ENCODE data around the gene LPP.

DNA sequence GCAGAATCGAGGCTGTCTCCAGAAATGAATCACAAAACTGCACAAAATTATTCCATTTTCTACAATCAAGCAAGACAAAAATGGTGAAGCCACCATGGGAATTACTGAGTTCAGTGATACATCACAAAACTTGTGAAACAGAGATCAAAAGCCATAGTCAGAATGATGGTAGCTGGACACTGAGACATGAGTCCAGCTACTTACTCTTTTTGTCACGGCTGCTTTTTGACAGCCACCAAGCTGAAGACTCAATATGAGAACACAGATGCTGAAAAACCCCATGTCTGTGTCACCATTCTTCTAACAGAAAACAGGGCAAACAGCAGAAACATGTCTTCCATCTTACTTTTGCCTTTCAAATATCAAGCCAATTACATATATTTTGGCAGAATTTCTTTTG lies 237.6 kb downstream of the LPP start:
- TF ChIP-seq POLR2A (IDR thresholded peaks at IDR 0.05; ENCODE audit: low read depth, low read length) (no peak), JUND (IDR thresholded peaks at IDR 0.05; ENCODE audit: low read depth, low read length) (no peak), CREB1 (IDR thresholded peaks at IDR 0.05; ENCODE audit: low read depth) (no peak), EZH2 (IDR thresholded peaks at IDR 0.05; ENCODE audit: borderline replicate concordance, control insufficient read depth, low read depth, low read length) (no peak), MXI1 (IDR thresholded peaks at IDR 0.05; ENCODE audit: low read depth, low read length) (no peak), ATF7 (IDR thresholded peaks at IDR 0.05; ENCODE audit: low read depth) (no peak), ZBED1 (IDR thresholded peaks at IDR 0.05; ENCODE audit: borderline replicate concordance) (no peak), CHD4 (IDR thresholded peaks at IDR 0.05) (no peak), CUX1 (IDR thresholded peaks at IDR 0.05; ENCODE audit: insufficient replicate concordance, low read depth, low read length) (no peak)
- TF ChIP-seq, protein P1, sequence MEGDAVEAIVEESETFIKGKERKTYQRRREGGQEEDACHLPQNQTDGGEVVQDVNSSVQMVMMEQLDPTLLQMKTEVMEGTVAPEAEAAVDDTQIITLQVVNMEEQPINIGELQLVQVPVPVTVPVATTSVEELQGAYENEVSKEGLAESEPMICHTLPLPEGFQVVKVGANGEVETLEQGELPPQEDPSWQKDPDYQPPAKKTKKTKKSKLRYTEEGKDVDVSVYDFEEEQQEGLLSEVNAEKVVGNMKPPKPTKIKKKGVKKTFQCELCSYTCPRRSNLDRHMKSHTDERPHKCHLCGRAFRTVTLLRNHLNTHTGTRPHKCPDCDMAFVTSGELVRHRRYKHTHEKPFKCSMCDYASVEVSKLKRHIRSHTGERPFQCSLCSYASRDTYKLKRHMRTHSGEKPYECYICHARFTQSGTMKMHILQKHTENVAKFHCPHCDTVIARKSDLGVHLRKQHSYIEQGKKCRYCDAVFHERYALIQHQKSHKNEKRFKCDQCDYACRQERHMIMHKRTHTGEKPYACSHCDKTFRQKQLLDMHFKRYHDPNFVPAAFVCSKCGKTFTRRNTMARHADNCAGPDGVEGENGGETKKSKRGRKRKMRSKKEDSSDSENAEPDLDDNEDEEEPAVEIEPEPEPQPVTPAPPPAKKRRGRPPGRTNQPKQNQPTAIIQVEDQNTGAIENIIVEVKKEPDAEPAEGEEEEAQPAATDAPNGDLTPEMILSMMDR (IDR thresholded peaks at IDR 0.05 in 2 of 3, conservative IDR thresholded peaks at IDR 0.05 in 1 of 3; ENCODE audit: control insufficient read depth in 2 of 3, extremely low read depth in 1 of 3, insufficient read depth in 1 of 3, low read depth in 3 of 3, low read length in 3 of 3) = no peak
- TF ChIP-seq, protein P2, sequence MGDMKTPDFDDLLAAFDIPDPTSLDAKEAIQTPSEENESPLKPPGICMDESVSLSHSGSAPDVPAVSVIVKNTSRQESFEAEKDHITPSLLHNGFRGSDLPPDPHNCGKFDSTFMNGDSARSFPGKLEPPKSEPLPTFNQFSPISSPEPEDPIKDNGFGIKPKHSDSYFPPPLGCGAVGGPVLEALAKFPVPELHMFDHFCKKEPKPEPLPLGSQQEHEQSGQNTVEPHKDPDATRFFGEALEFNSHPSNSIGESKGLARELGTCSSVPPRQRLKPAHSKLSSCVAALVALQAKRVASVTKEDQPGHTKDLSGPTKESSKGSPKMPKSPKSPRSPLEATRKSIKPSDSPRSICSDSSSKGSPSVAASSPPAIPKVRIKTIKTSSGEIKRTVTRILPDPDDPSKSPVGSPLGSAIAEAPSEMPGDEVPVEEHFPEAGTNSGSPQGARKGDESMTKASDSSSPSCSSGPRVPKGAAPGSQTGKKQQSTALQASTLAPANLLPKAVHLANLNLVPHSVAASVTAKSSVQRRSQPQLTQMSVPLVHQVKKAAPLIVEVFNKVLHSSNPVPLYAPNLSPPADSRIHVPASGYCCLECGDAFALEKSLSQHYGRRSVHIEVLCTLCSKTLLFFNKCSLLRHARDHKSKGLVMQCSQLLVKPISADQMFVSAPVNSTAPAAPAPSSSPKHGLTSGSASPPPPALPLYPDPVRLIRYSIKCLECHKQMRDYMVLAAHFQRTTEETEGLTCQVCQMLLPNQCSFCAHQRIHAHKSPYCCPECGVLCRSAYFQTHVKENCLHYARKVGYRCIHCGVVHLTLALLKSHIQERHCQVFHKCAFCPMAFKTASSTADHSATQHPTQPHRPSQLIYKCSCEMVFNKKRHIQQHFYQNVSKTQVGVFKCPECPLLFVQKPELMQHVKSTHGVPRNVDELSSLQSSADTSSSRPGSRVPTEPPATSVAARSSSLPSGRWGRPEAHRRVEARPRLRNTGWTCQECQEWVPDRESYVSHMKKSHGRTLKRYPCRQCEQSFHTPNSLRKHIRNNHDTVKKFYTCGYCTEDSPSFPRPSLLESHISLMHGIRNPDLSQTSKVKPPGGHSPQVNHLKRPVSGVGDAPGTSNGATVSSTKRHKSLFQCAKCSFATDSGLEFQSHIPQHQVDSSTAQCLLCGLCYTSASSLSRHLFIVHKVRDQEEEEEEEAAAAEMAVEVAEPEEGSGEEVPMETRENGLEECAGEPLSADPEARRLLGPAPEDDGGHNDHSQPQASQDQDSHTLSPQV (IDR thresholded peaks at IDR 0.05) = no peak

Measured in GM12878 (cell line).